SK-N-MC (cell line): Measurements from ENCODE around the gene SLC1A7.

Experiments
- EZH2 ChIP-seq: fragments of 200-600 bp; sonication (generic); IDR thresholded peaks from one replicate; pipeline ENCODE4 v1.6.1; 2017; ENCODE audit warnings: antibody characterized with exemption
- POLR2AphosphoS5 ChIP-seq: IDR thresholded peaks from 2 replicates; pipeline ENCODE4 v1.6.1; 2012; ENCODE audit warnings: mild to moderate bottlenecking, low read depth, low read length, borderline replicate concordance

- no peak for TF ChIP-seq EZH2
- no peak for TF ChIP-seq POLR2AphosphoS5
Measured at GRCh38 chr1:53129891-53130597, 12.4 kb downstream of the SLC1A7 start.
